Effector memory CD4-positive, alpha-beta T cell (primary cell): ENCODE measurements around the gene COL9A3.

Experiments
- DNase-seq, 3 donors: peaks; one replicate each; pipeline ENCODE4 v3.0.0-alpha.2; 2020
- H3K27ac ChIP-seq: 2 replicates; pipeline ENCODE4 v1.7.0; 2013; ENCODE audit warnings: mild to moderate bottlenecking, low read length, moderate library complexity; ENCODE audit not compliant: insufficient read depth, poor library complexity, severe bottlenecking
- H3K27me3 ChIP-seq: replicated peaks from 2 replicates; pipeline ENCODE4 v1.7.0; 2013; ENCODE audit warnings: mild to moderate bottlenecking, low read length; ENCODE audit not compliant: insufficient read depth, control insufficient read depth, poor library complexity, severe bottlenecking
- H3K36me3 ChIP-seq: 2 replicates; pipeline ENCODE4 v1.7.0; 2013; ENCODE audit warnings: mild to moderate bottlenecking, low read length, moderate library complexity; ENCODE audit not compliant: control insufficient read depth, insufficient read depth
- H3K4me1 ChIP-seq: 2 replicates; pipeline ENCODE4 v1.7.0; 2013; ENCODE audit warnings: low read length, mild to moderate bottlenecking; ENCODE audit not compliant: control insufficient read depth, insufficient read depth, poor library complexity, severe bottlenecking
- H3K4me3 ChIP-seq: 2 replicates; pipeline ENCODE4 v1.7.0; 2013; ENCODE audit warnings: low read length, low read depth, mild to moderate bottlenecking; ENCODE audit not compliant: insufficient read depth, poor library complexity, severe bottlenecking
- H3K9me3 ChIP-seq: 2 replicates; pipeline ENCODE4 v1.7.0; 2013; ENCODE audit warnings: mild to moderate bottlenecking, low read length, moderate library complexity; ENCODE audit not compliant: control insufficient read depth

COL9A3 gene

GRCh38 chr20:62837790-62838127 is 20.9 kb downstream of the COL9A3 start:
- Histone ChIP-seq H3K27ac (no peak overlapping the region), H3K36me3 (no peaks in the 10 kb centered on the region), H3K27me3 (no peaks in the 10 kb centered on the region), H3K9me3 (no peaks in the 10 kb centered on the region), H3K4me1 (no peaks in the 10 kb centered on the region), H3K4me3 (no peak overlapping the region)
- no peak for DNase-seq

GRCh38 chr20:62838128-62838891 is 21.5 kb downstream of the COL9A3 start:
- Histone ChIP-seq H3K4me3 (no peak overlapping the region), H3K36me3 (no peaks in the 10 kb centered on the region), H3K27ac (no peak overlapping the region), H3K9me3 (no peaks in the 10 kb centered on the region), H3K4me1 (no peaks in the 10 kb centered on the region), H3K27me3 (no peaks in the 10 kb centered on the region)
- DNase-seq, result no peak

GRCh38 chr20:62839261-62839660 is 22.4 kb downstream of the COL9A3 start:
- no peak overlapping the region for H3K4me3 ChIP-seq
- H3K36me3 ChIP-seq, result no peaks in the 10 kb centered on the region

GRCh38 chr20:62839816-62840215 is 23.0 kb downstream of the COL9A3 start:
- H3K4me1 ChIP-seq, result no peaks in the 10 kb centered on the region
- no peaks in the 10 kb centered on the region for H3K36me3 ChIP-seq
- no peak overlapping the region for H3K27ac ChIP-seq

More at GRCh38 chr20:62839261-62839660, 22.4 kb downstream of the COL9A3 start:
- H3K27ac ChIP-seq, result no peak overlapping the region
- no peaks in the 10 kb centered on the region for H3K27me3 ChIP-seq
- no peak for DNase-seq
- no peaks in the 10 kb centered on the region for H3K9me3 ChIP-seq
- no peaks in the 10 kb centered on the region for H3K4me1 ChIP-seq

GRCh38 chr20:62840244-62841197 is 23.7 kb downstream of the COL9A3 start:
- Histone ChIP-seq H3K4me1 (no peaks in the 10 kb centered on the region), H3K27ac (no peak overlapping the region), H3K9me3 (no peaks in the 10 kb centered on the region), H3K36me3 (no peaks in the 10 kb centered on the region), H3K4me3 (no peak overlapping the region), H3K27me3 (no peaks in the 10 kb centered on the region)
- DNase-seq, result no peak

More at GRCh38 chr20:62839816-62840215, 23.0 kb downstream of the COL9A3 start:
- no peak for DNase-seq
- no peak overlapping the region for H3K4me3 ChIP-seq
- H3K27me3 ChIP-seq, result no peaks in the 10 kb centered on the region
- no peaks in the 10 kb centered on the region for H3K9me3 ChIP-seq

GRCh38 chr20:62841705-62842212 is 24.9 kb downstream of the COL9A3 start:
- Histone ChIP-seq H3K27me3 (no peaks in the 10 kb centered on the region), H3K4me1 (no peaks in the 10 kb centered on the region), H3K4me3 (no peak overlapping the region), H3K27ac (no peak overlapping the region), H3K36me3 (no peaks in the 10 kb centered on the region), H3K9me3 (no peaks in the 10 kb centered on the region)
- no peak for DNase-seq

- Histone ChIP-seq H3K27me3 (no peaks in the 10 kb centered on the region), H3K4me3 (no peak overlapping the region), H3K27ac (no peak overlapping the region), H3K36me3 (no peaks in the 10 kb centered on the region), H3K9me3 (no peaks in the 10 kb centered on the region), H3K4me1 (no peaks in the 10 kb centered on the region)
- no peak for DNase-seq
Observed at GRCh38 chr20:62843656-62844055, 26.8 kb downstream of the COL9A3 start.

GRCh38 chr20:62844182-62844581 is 27.3 kb downstream of the COL9A3 start:
- Histone ChIP-seq H3K27ac (no peak overlapping the region), H3K36me3 (no peaks in the 10 kb centered on the region), H3K4me3 (no peak overlapping the region), H3K27me3 (no peaks in the 10 kb centered on the region), H3K4me1 (no peaks in the 10 kb centered on the region), H3K9me3 (no peaks in the 10 kb centered on the region)
- DNase-seq, result no peak

- H3K9me3 ChIP-seq, result no peaks in the 10 kb centered on the region
- H3K4me1 ChIP-seq, result no peaks in the 10 kb centered on the region
- no peak for DNase-seq
- H3K27ac ChIP-seq, result no peak overlapping the region
- H3K36me3 ChIP-seq, result no peaks in the 10 kb centered on the region
- H3K4me3 ChIP-seq, result no peak overlapping the region
- H3K27me3 ChIP-seq, result no peaks in the 10 kb centered on the region
Observed at GRCh38 chr20:62845416-62846160, 28.7 kb downstream of the COL9A3 start.
